HG03571 (cell line): ENCODE data around the gene LYZL4.

Experiments
- ATAC-seq: cut with Tn5 transposase; IDR thresholded peaks from one replicate; pipeline ENCODE4 v1.9.1; 2021; ENCODE audit not compliant: unreplicated experiment

The LYZL4 gene

DNA sequence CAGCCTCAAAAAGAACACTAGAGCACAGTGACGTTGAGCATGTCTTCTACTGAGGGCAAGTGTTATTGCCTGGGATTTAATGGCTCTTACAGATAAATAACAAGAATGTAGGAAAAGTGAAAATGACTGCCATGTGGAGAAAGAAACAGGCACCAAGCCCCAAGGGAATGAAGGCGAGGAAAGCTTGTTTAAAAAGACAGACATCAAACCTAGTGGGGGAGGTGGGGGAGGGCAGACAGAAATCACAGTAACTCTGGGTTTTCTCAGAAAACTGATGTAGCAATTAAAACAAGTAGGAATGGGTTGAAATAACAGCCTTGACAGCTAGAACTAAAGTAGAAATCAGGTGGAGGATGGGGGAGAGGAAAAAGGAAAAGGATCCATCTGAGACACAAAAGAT lies 18.4 kb upstream of the LYZL4 start:
- no peak for ATAC-seq

DNA sequence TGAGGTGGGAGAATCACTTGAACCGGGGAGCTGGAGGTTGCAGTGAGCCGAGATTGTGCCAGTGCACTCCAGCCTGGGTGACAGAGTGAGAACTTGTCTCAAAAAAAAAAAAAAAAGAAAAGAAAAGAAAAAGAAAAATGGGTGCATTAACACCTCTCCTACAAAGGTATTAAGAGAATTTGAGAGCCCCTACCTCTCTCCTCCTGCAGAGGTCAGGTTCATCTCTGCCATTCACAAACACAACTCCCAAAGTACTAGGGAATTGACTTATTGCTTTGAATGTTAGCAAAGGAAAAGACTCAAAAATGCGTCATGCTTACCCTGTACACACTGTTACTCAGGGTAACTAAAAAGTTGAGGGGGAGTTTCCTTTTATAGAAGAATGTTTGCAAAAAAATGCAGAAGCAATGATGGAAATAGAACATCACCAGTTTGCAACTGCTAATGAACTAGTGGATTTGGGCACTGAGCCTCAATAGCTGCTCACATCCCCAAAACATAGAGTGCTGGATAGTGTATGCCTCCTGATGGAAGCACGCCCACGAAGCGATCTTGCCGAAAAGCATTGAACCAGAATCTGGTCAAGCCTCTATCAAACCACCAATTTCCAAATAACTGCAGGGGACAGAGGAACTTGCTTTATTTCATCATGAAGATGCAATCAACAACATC lies 15.5 kb upstream of the LYZL4 start:
- no peak for ATAC-seq

DNA sequence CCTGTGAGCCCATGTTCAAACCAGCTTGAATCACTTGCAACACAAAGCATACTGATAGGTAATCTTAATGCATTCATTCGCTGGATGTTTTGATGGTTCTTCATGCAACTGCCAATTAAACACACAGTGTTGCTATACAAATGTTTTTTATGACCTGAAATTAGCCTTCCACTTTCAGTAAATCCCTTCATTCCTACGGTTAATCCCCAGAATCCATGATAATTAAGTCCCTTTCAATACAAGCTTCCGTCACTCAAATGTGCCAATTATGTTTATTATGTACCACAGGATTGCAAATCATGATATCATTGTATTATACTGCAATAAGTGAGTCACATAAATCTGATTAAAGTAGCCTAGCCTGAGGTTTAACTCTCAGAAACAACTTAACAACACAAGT lies 14.5 kb upstream of the LYZL4 start:
- no peak for ATAC-seq

DNA sequence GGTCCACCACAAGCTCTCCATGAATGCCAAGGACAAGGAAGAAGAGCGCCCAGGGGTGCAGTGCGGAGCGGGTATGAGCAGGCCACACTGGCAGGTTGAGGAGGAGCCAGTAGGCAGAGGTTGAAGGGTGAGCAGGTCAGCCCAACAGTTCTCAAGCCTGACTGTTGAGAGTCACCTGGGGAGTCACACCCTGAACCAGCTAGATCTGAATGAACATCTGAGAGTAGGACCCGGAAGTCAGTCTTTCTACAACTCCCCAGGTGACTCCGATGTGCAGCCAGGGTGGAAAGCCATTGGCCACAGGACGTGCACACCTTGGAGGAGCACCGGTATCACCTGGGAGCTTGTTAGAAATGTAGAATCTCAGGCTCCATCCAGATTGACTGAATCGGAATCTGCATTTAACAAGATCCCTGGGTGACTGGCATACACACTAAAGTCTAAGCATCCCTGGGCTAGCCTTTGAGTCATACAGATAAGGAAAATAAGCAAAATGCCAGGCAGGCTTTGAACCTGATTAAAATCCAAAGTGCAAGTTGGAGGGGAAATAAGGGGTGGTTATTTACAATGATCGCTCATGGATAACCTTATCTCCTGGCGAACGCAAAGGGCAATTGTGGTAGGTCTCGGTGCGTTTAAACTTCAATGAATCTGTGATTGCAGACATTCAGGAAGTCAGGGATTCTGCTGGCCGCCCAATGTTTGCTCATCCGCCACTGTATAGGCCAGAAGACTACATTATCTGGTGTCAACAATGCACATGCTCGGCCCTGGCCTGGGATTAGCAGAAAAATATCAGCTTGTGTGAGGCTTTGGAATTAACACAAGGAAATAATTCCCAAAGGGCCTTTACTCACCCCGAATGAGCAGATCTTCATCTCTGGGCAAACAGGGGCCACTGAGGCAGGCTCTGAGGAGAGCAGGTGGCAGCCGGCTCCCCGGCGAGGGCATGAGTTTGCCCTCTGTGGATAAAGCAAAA lies 11.7 kb upstream of the LYZL4 start:
- ATAC-seq, result no peak

DNA sequence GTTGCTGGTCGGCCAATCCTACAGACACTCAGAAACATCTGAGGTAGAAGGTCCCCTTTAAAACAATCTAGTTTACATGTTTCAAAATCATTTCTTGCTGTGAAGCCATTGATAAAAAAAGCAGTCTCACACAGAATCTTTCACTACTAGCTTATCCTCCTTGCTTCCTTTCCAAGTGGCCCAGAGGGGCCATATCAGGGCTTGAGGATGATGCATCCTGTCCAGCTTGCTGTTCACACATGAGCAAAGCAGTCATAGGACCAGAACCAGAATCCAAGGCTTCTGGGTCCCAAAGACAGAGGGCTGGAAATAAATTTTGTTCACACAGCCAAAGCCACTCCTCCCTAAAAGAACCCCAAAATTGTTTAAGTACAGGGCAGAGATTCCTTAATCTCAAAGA lies 9.2 kb upstream of the LYZL4 start:
- no peak for ATAC-seq

DNA sequence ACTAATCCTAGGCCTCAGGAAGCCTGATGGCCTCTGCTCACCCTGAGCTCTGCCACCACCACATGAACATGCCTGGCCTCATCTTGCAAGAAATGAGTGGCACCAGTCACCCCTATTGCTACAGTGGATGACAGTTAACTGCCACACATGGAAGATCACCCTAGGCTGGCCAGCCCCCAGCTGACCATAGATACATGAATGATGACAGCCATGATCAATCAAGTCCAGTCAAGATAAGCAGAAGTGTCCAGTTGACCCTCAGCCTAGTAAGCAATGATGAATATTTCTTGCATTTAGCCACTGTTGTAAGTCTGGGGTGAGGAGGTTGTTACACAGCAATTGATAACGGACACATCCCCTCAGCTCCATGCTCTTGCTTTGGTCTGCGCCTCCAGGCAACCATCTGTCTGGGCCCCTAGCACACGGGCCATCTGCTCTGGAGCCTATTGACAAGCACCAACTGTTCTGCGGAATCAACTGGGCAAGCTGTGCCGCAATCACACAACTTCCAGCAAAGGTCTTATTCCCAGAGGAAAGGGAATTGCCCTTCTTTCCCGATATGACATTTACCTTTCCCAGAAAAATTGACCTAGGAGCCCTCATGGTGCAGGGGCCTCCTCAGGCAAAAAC lies 2.2 kb upstream of the LYZL4 start:
- no peak for ATAC-seq

DNA sequence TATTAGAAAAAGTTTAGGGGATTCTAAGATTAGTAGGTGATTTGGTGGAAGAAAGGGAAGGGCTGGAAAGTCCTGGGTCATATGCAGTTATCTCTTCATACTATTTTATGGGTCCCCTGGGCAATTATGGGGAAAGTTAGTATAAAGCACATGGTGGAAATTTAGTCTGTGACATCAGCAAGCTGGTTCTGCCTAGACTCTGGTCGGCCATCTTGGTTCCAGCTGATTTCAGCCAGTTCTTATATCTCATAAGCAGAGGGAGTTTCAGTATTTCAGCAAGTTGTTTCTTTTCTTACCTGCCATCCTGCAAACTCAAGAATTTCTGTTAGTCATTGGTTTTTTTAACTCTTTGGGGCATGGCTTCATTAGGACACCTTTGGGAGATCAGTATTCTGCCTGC lies 1.0 kb upstream of the LYZL4 start:
- no peak for ATAC-seq

DNA sequence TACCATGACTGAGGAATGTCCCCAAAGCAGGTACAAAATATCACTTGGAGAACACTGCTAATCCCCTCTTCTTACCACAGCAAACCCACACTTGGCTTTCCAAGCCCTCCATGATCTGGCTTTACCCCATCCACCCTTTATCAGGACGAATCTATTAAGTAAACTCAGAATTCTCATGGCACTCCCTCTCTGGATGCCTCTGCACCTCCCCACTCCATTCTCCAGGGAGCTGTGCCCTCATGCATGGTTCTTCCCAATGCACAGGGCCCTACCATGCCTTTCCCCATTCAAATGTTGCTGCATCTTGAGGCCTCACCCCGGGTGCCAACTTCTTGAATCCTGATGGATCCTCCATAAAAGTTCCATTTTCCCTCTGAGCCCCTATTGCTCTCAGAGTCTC lies 2.3 kb downstream of the LYZL4 start:
- no peak for ATAC-seq

DNA sequence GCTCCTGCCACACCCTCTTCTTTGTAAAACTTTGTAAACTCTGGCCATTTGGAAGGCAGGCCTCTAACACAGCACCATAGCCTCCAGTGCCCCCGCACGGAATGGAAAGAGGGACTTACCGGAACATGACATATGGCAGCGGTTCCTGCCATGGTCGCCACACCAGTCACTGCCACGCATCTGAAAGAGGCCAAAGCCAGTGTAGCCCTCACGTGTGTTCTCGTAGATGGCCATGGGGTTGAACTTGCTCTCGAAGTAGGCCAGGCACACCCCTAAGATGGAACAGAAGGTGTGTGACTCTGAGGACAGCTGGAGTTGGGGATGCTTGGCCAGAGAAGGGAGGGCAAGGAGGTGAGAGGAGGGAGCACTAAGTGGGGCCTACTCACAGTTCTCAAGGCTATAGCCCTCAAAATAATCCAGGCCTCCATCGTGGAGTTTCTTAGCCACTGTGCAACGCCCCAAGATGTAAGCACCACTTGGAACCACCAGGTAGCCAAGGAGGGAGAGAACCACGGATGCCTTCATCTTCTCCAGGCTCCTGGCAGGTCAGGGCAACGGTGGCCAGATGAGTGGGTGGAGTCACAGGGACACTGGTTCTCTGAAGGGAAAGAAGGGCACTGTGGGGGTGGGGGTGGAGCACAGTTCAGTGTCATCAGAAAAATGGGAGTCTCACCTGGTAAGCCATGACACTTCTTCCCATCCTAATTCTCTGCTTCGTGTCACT lies 3.5 kb downstream of the LYZL4 start:
- ATAC-seq, result no peak

DNA sequence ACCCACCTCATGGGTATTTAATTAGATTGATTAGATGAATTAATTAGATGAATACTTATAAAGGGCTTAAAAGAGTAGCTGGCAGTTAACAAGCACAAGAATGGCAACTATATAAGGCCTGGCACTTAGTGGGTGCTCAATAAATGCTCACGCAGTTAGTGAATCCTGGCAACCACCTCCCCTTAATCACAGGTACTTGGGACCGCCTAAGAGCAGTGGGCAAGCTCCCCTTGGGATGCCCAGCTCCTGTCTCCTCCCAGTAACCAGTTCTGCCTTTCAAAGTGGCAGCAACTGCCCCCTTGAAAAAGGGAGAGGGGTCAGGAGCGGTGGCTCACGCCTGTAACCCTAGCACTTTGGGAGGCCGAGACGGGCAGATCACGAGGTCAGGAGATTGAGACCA lies 4.6 kb downstream of the LYZL4 start:
- no peak for ATAC-seq

DNA sequence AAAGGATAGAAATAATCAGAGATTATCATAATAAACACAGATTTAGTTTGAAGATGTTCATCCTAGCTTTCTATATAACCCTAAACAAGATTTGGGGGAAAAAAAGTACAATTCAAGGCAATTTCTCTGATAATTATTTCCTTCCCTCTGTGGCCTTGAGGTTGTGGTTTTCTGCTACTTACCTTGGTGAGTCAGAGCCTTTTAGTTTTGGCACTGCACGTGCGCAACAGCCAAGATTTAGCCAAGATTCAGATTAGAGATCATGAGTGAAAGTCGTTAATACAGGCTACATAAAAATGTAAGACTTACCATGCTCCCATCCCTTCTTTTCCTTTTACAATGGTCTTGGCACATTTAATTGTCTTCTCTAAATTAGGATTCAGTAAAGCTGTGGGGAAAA lies 6.7 kb downstream of the LYZL4 start:
- no peak for ATAC-seq

DNA sequence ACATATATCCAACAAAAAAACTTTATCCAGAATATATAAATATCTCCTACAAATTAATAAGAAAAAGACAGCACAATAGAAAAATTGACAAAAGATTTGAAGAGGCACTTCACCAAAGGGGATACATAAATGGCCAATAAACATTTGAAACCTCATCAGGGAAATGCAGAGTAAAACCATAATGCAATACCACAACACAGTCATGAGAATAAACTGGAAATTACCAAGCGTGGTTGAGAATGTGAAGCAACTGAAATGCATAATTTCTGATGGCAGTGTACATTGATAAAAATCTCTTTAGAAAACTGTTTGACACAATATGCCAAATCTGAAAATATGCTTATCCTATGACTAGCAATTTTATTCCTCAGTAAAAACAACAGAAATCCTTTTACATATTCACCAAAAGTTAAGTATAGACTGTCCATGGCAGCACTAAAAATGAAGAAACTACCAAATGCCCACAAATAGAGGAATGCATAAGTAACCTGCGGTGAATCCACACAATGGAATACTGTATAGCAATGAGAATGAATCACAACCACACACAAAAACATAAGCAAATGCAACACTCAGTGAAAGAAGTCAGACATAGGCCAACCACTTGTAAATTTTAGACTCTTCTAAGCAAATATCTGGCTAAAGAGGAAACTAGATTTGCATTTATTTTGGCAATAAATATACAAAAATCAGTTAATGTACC lies 7.9 kb downstream of the LYZL4 start:
- no peak for ATAC-seq

DNA sequence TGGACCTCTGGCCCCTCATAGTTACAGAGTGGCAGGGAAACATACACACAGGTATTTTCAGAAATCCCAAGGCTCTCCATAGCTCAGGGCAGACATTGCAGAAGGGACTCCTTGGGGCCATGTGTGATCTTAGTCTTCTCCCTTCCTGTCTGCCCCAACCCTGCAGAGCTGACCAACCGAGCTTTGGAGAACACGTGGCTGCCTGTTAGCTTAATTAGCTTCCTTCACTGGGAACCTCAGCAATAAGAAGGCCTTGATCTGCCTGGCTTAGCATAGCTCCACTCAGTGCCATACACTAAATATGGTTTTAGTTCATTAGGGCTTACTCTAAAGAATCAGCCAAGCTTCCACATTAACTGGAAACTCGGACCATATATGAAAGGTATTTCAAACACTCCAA lies 12.3 kb downstream of the LYZL4 start:
- no peak for ATAC-seq

DNA sequence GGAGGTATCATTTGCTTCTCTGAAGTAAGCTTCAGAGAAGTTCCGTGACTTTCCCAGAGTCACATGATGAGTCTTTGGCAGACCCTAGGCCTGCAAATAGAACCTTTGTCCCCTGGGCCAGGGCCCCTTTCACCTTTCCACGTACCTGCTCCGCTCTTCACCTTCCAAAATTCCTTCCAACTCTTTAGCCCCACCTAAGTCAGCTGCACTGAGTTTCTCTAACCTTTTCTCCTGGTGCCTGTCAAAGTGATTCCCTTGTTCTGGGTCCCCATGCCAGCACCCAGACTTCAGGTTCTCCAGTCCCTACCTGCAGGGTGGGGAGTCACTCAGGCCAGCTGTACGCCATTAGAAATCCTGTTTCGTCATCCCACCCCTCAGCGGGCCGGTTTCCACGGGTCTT lies 12.8 kb downstream of the LYZL4 start:
- ATAC-seq, result no peak

DNA sequence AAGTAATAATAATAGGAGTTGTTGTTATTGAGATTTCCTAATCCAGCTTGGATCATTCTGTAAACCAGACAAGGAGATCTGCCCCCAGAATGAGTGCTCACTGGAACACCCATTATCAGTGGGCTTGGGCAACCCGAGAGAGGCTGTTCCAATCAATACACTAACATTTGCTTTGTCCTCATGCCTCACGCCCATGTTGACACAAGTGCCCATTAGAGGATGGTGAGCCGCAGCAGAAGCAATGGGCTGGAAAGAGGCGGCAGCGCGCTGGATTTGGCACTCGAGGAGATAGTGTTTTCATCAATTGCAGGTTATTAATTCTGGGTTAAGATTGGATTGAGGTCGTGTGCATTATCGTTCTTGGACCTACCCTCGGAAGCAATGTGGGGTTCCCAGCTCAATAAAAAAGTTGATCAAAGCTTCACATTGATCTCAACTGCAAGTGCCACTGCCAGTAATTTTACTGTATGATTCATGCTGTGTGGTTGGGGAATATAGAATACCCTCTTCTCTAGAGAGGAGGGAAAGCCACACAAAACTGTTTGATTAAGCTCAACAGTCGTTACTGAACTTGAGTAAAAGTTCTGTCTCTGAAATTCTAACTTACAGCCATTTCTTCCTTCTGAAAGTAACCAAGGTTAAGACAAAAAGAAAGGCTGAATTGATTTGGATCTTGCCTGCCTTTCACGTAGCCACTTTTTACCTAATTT lies 15.7 kb downstream of the LYZL4 start:
- ATAC-seq, result no peak

DNA sequence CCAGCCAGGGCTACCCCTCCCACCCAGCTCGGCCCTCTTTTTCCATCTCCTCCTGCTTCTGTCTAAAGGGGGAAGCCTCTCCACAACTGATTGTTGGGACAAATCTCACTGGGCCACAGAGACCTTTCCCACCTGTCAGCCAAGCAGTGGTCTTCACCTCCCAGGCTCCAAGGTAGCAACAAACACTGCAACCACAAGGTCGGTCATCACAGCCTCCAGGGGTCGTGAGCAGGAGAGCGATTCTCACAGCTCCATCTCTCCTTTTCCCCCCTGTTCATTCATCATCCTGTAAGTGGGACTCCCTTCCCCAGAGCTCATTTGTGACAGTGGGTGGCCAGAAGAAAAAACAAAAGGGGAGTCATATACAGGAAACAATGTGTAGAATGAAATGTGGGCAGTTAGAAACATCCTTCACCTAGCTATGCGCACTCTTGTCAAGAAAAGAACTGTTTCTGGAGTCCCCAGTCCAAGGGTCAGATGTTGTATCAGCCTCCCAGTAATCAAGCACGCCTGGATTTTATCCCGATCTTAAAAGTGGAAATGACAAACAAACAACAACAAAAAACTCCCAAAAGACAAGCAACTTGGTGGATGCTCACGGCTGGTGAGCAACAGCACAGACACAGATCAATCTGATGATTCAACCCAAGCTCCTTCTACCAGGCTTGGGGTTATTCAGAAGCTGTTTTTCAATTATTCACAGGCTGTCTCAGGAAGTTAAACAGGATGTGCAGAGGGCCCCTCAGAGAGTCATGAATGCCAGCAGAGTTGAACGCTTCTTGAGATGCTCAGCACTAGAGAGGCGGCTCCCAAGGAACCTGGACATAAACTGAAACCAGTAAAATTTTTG lies 22.4 kb downstream of the LYZL4 start:
- ATAC-seq, result no peak

DNA sequence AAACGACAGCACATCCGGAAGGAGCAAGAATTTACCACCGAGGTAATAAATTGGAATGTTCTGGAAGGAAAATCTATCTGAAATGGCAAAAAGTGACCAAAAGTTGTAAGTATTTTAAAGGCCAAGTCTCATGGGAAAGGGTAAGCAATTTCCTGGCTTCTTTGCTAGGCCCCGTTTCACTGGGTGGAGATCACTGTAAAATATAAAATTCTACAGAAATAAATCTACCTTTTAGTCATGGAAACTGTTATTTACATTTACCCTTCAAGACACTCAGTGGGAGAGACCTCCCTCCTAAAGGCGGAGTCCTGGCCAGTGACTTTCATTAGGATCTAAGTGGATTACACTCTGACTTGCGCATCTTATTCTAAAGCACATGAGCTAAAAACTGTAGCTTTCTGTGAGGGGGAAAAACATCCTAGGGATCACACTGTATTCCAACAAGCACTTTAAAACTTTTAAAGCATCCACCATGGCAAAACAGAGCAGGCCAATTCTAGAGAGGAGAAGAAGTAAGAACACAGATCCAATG lies 28.8 kb downstream of the LYZL4 start:
- ATAC-seq, result no peak

DNA sequence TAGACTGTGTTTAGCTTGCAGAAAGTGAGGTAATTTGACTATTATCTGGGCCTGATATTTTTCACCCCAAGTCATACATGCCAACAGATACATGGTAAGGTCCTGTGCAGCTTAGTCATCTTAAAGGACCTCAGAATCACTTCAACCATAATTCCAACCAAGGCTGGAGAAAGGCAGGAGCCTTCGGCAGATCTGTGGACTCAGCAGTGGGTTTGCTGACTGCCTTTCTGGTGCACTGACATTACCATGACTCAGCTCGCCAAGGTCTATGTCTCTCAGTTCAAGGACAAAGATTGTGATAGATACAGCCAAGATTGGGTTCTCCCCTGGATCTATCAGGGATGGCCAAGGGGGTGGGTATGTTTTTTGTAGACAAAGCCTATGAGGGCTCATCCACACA lies 32.7 kb downstream of the LYZL4 start:
- no peak for ATAC-seq

DNA sequence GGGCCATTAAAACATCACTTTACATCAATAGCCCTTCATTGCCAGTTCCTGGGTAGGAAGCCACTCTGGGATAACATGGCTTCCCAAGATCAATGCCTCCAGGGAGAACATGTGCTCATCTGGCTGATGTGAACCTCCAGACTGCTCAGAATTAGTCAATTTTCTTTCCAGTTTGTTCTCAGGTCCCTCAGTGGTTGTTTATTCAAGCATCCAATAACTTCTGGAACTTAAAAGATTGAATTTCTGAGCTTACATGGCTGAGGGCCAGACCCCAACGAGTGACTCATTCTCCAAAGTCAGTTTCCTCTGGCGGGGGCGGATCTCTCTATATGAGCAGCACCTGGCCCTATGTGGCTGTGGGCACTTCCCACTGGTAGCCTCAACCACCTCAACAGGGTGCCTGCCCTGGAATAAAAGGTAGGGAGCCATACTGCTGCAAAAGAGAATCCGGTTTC lies 34.0 kb downstream of the LYZL4 start:
- no peak for ATAC-seq
